ENCODE results near the gene CAV2.

CAV2 gene

DNA sequence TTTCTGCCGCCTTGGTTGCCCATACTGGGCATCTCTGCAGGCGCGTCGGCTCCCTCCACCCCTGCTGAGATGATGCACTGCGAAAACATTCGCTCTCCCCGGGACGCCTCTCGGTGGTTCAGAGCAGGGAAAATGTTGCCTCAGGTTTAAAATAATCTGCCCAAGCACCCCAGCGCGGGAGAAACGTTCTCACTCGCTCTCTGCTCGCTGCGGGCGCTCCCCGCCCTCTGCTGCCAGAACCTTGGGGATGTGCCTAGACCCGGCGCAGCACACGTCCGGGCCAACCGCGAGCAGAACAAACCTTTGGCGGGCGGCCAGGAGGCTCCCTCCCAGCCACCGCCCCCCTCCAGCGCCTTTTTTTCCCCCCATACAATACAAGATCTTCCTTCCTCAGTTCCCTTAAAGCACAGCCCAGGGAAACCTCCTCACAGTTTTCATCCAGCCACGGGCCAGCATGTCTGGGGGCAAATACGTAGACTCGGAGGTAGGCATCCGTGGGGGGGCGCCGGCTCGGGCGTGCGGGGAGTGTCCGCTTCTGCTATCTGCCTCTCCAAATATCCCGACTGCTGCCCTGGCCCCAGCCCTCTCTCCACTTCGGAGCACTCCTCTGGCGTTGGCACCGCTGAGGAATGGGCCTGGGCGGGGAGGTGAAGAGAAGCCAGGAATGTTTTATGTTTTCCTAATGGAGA, 25.2 kb downstream of the CAV2 start, which contains the start of gene CAV1:
TSS of gene CAV1 (plus strand) at position 428 of the 689 bp plus-strand sequence. CDS start at position 455, 27 bp downstream.
- DNase-seq (ENCODE audit: low read depth) = peak; percentile 98

GRCh38 chr7:116525298-116525912, 25.9 kb downstream of the CAV2 start:
- DNase-seq (ENCODE audit: low read depth) = peak; percentile 19

DNA sequence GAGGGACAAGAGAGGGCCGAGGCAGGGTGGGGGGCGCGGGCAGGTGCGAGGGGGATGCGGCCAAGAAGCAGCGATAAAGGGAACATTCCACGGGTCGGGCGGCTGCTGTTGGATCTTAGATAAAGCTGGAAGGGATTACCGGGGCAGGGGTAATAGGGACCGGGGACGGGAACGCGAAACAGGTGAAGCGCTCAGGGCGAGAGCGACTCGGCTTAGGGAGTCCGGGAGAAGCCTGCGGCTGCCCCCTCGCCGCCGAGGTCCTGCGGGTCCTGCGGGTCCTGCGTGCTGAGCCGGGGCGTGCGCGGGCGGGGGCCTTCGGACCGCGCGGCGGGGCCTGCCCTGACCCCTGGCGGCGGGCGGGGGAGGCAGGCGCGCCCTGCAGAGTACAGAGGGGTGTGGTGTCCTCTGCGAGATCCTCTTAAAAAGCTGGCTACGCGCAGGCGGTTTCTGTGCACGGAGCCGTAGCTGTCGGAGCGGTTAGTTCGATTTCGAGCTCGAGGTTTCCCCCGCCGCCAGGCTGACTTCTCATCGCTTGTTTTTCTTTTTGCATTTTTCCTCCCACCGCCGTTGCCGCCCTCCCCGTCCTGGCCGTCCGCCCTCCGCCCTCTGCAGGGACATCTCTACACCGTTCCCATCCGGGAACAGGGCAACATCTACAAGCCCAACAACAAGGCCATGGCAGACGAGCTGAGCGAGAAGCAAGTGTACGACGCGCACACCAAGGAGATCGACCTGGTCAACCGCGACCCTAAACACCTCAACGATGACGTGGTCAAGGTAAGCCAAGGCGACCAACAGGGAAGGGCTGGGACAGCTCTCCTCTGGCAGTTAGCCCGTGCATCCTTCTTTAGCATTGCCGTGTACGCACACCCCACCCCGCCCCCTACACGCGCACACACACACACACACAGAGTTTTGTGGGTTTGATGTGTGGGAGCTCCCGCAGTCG, 26.6 kb downstream of the CAV2 start:
- peak; percentile 90 for DNase-seq (ENCODE audit: low read depth)

DNA sequence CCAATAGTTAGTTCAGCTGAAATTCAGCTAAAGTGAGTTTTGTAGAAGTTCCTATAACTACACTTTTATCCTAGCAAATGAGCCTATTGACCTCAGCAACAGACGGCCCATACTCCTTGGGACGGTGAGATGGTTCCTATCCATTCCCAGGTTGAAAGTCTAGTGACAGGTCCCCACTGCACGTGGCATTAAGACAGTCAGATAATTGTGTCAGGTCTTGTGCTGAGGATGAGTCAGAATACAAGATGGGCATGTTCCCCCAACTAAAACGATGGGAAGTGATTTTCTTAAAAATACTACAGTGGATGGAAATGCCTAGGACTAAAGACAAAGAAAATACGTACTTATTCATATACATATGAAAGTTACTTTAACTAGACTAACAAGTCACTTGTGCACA, 27.4 kb downstream of the CAV2 start:
- no peak for DNase-seq (ENCODE audit: low read depth)

GRCh38 chr7:116527521-116527920, 28.0 kb downstream of the CAV2 start:
- peak; percentile 42 for DNase-seq (ENCODE audit: low read depth)

DNA sequence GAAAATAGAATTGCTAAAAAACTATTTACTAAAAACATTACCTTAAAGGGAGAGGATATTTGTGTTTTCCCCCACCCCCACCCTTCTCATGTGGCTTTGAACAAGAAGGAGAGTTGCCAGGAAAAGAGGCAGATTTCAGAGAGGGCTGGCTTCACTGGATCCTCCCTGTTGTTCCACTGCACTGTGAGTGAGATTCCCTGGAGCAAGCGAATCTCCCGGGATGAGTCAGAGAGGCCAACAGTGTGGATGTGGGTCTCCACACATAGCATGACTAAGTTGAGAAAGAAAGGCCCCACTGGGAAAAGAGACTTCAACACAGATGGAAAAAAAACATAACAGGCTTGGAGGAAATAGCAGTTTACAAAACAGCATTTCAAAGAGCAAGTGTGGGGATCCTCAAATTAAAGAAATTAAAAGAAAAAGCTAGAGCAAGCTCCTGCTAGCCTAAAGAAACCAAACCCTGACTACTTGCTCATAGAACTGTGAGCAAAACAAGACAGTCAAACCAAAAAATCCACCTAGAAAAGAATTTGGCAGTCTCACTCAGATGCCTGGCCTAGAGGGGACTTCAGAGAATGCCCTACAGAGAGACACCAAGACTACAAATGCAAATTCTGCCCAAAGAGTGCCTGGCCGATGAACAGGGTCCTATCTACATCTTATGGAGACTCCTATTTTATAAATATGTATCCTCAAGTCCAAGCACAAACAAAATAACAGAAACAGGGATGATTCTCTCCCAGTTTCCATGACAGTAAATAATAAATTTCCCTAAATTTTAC, 28.7 kb downstream of the CAV2 start:
- peak; percentile 97 for DNase-seq (ENCODE audit: low read depth)

DNA sequence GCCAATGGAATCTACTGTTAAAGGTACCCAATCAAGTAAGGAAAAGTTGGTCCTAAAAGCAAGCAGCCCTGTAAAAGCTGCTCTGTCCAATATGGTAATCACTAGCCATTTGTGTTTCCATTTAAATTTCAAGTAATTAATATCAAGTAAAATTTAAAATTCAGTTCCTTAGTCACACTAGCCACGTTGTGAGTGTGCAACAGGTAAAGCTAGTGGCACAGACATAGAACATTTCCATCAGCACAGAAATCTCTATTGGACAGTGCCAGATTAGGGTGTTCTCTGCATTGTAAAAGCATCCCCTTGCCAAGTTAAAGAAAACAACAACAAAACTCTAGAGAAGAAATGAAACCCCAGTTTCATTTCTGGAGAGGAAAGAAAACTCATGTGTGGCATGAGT, 29.7 kb downstream of the CAV2 start:
- DNase-seq (ENCODE audit: low read depth) = no peak

DNA sequence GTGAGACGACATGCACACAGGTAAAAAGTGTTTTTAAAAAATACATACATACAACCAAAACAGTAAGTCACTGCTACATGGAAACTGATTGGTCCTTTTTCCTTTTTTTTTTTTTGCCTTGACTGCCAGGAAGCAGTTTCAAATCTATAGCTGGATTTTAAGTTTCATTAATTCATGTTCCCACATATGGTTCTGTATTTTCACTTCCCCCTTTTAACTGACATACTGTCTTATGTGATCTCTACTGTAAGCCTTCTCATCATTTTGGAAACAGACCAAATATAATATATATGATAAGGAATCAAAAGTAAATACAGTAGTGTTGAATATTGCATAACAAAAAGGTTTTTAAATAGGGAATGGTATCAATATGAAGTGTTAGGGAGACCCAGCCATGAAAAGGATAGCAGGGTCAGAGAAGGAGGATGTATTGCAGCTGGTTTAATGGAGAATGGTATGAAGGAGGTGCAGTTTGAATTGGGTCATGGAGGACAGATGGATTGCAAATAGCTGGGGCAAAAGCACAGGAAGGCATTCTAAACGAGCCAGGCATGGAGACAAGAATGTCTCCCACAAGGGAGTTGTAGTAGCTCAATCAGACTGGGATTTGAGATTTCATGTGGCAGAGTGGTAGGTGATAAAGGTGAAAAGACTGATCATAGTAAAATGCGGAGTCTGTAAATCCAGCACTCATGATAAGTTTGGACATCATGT, 30.7 kb downstream of the CAV2 start:
- peak; percentile 55 for DNase-seq (ENCODE audit: low read depth)

DNA sequence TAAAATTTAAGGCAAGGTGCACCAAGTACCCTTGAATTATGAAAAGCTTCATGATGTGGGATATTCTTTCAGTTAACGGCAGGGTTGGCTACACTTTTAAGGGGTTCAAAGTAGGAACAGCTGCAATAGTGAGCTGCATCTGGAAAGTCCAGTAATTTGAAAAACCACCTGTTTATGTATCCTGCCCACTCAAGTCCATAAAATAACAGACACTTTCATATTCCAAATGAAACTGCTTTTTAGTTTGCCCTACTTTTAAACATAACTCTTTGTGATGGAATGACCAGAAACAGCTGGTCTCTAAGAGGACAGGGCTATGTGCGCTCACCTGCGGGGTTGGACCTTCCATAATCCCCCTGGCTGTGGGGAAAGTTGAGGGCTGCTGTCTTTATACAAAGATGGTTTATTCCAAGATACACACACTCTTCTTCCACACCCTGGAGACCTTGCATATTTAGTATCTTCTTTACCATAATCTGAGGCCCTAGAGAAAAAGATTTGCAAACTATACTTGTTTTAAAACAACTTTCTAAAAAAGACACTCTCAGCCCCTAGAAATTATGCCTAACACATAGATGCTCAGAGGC, 32.7 kb downstream of the CAV2 start:
- DNase-seq (ENCODE audit: low read depth) = no peak

DNA sequence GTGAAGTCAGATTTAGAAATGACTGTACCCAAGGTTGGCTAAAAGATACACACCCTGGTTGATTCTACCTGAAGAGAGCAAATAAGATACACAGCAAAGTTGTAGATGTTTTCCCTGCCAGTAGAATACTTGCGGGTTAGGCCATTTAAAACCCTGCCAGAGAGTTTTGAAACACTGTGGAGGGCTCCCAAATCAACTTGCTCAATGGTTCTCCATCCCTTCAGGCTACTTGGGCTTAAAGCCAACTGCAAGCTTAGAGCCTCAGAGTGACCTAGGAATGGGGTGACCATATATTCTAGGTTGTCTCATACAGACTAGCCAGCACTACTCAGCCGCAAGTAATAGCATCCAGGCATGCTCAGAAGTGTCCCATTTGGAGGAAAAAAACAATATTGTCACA, 35.3 kb downstream of the CAV2 start:
- peak; percentile 94 for DNase-seq (ENCODE audit: low read depth)

GRCh38 chr7:116535416-116535815, 35.9 kb downstream of the CAV2 start:
- DNase-seq (ENCODE audit: low read depth) = no peak

DNA sequence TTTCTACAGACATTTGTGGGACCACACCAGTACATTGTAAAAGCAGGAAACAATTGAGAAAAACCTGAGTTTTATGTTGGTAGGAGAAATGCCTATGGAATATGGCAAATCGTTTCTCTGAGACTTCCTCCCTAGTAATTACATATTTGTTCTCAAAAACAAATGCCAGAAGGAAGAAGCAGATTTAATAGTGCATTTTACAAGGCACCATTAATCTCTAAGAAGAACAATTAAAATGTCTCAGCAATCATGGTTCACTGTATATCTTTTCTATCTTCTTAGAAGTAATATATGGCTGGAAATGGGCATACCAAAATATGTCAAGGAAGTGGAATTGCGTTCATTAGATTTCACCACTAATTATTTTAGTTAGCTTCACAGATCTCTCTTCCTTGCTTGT, 38.6 kb downstream of the CAV2 start:
- DNase-seq (ENCODE audit: low read depth) = no peak

- DNase-seq (ENCODE audit: low read depth) = no peak
These were observed 40.3 kb downstream of the CAV2 start for GRCh38 chr7:116539879-116540278.

DNA sequence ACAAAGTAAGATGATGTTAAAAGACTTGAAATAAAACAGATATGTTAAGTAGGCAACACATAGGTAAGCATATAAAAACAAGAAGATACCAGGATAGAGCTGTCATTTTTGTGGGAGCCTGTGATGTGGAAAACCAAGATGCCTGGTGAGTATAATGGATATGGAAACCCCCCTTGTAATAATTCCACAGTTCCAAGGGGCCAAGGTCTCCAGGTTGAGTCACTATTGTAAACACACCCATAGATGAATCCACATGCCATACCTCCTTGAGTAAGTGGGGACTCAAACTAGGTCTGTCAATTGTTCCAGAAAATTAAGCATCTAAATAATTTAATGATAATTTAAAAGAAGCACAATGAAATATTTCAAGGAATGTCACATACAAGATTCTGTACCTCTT, 41.2 kb downstream of the CAV2 start:
- no peak for DNase-seq (ENCODE audit: low read depth)

DNA sequence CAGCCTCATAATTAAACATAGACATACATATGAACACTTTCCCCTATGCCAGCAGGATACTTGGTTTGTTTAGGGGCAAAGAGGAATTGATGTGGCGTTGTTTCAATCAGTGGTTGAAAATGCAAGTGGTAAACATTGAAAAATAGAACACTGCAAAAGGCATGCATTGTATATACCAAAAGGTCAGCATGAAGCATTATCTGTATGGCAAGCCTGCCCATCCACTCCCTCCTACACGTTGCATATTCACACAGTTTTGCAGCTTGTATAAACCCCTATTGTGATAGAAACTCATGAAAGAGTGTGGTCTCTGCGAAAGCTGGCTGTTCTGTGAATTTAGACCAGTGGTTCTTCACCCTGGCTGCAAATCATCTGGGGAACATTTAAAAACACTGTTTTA, 42.4 kb downstream of the CAV2 start:
- DNase-seq (ENCODE audit: low read depth) = no peak

- DNase-seq (ENCODE audit: low read depth) = no peak
These were observed 43.1 kb downstream of the CAV2 start for GRCh38 chr7:116542618-116543017.

GRCh38 chr7:116543664-116544063, 44.1 kb downstream of the CAV2 start:
- DNase-seq (ENCODE audit: low read depth) = peak; percentile 33

DNA sequence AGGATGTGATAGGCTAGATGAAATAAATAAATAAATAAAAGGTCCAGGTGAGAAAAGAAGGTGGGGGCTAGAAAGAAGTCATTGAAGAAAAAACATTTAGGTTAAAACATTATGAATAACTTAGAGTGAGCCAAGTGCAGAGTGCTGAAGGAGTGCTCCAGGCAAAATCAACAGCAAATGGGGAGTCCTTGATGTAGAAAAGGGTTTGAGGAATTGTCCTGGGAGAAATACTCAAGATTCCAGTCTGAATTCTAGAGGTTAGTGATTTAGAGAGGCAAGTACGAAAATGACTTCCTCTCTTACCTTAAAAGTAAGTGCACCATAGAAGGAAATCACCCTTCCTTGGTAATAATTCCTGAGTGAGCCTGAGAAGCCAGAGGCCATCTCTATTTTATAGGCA, 44.9 kb downstream of the CAV2 start:
- DNase-seq (ENCODE audit: low read depth) = no peak

DNA sequence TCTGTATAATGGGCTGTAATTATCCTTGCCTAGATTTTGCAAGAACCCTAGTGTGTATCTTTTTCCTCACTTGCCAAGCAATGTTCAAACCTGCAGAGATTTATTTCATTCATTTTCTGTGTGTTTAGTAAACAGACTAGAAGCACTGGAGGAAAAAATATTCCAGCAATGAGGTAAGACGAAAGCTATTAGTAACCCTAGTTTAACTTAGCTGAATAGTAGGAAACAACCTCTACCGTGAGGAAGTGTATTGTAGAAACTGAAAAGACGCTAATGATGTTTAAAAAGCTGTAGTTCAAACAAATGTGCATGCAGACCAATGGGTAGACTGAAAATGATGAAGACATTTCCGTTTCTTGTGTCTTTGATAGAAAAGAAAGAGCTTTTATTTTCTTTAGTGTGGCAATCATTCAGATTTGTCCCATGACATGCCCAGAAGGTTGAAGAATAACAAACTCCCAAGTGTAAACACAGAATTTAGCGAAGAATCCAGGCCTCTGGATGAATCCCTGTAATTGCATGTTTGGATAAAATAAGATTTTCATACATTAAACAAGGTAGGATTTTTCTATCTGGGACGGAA, 46.0 kb downstream of the CAV2 start:
- DNase-seq (ENCODE audit: low read depth) = no peak

DNA sequence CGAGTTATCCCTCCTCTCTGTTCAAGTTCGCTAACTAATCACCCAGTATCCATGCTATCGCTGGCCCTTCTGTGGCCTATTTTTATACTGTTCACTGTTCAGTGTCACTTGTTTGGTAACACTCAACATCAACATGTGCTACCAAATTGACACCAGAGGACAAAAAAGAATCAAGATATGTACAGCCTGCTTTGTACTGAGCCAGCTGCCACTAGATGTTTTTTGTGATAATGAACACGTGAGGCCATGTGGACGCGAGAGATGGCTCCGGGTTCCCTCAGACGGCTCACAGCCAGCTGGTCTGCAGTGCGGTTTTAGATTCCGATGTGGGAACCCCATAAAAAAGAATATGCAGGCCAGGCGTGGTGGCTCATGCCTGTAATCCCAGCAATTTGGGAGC, 46.5 kb downstream of the CAV2 start:
- no peak for DNase-seq (ENCODE audit: low read depth)

- DNase-seq (ENCODE audit: low read depth) = no peak
These were observed 47.4 kb downstream of the CAV2 start for GRCh38 chr7:116546916-116547315.

Measured in fibroblast of gingiva (primary cell).